ENCODE data around the gene ATF6. TPM values are rescaled to one million over a fixed set of nuclear protein-coding genes. Genes with fewer than 3 reads are reported as not detected.

Gene ATF6
- total RNA-seq, 1 donor from 2014 or later = 20.6 TPM

DNA sequence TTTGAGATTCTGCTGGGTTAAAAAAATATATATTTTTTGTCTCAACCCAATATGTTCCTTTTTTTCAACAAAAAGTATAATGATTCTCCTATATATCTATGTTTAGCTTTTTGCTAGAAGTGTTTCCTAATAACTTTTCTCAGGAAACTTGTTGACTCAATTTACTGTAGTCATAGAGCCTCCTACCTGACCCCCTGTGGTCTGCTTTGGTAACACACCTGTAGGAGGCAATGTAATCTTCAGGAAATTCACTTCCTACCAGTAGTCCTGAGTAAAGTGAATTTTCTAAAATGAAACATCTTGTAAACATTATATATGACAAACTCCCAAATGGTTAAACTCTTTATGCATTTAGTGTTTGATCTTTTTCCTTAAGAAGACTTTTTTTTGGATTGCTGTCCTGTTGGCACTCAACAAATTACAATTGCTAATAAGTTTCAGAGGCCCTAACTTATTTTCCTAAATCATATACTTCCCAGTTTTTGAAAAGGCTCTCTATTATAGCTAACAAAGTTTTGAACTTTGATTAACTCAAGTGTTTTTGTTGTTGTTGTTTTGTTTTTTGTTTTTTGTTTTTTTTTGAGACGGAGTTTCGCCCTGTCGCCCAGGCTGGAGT, 139.3 kb downstream of the ATF6 start:
- peak; percentile 70 for TF ChIP-seq CTCF (conservative IDR thresholded peaks at IDR 0.05; ENCODE audit: low read depth, low read length)
- DNase-seq (ENCODE audit: low read depth) = no peak
- H3K4me3 ChIP-seq (ENCODE audit: low read depth, low read length) = no peak overlapping the region

- no peak for DNase-seq (ENCODE audit: low read depth)
- H3K4me3 ChIP-seq (ENCODE audit: low read depth, low read length) = no peak overlapping the region
- TF ChIP-seq CTCF (conservative IDR thresholded peaks at IDR 0.05; ENCODE audit: low read depth, low read length) = no peak
Measured at GRCh38 chr1:161907265-161907664, 141.1 kb downstream of the ATF6 start.

- no peak for DNase-seq (ENCODE audit: low read depth)
- no peak overlapping the region for H3K4me3 ChIP-seq (ENCODE audit: low read depth, low read length)
- no peak for TF ChIP-seq CTCF (conservative IDR thresholded peaks at IDR 0.05; ENCODE audit: low read depth, low read length)
Measured at GRCh38 chr1:161908264-161908663, 142.1 kb downstream of the ATF6 start.

- no peak for TF ChIP-seq CTCF (conservative IDR thresholded peaks at IDR 0.05; ENCODE audit: low read depth, low read length)
- H3K4me3 ChIP-seq (ENCODE audit: low read depth, low read length) = no peak overlapping the region
- DNase-seq (ENCODE audit: low read depth) = no peak
Measured at GRCh38 chr1:161910604-161911003, 144.5 kb downstream of the ATF6 start.

DNA sequence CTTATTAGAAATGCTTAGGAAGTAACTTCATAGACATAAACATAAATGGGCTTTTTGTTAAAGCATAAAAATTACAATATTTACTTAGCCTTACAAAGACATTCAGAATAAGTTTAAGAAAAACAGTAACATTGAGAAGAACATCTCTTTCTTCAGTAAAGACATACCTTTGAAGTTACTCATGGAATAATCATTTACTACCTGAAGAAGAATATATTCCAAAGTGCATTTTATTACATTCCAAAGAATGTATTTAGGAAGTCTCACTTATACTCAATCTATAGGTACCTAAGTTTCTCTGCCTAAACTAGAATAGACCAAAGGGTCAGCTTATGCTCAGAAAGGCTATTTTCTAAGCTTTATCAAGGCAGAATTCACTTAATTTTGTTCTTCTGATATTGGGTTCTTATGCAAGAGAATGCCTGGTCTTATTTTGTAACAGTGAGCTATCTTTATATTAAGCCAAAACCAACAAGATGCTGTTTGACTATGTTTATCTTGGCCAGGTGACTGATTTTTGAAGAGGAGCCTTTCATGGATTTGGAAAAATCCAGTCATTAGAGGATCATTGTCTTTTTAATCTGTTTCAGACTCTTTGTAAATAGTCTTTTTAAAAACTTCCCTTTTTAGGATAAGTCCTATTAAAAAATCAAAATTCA, 147.5 kb downstream of the ATF6 start:
- DNase-seq (ENCODE audit: low read depth) = peak; percentile 55
- no peak for TF ChIP-seq CTCF (conservative IDR thresholded peaks at IDR 0.05; ENCODE audit: low read depth, low read length)
- no peak overlapping the region for H3K4me3 ChIP-seq (ENCODE audit: low read depth, low read length)

DNA sequence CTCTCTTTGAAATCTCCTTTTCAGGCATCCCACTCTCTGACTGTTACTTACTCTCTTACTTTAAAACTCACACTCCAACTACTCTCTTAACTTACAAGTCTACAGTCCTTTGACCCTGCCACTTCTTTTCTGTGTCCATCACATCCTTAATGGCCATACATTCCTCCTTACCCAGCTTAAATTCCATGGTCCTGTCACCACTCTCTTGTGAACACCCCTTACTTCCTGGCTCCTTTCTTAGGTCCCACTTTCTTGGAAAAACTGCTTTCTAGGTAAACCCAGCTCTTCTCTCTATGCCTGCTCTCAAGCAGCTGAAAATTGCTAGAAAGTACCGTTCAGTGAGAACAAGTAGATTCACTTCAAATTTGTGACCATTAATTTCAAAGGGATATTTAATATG, 148.5 kb downstream of the ATF6 start:
- no peak overlapping the region for H3K4me3 ChIP-seq (ENCODE audit: low read depth, low read length)
- no peak for DNase-seq (ENCODE audit: low read depth)
- no peak for TF ChIP-seq CTCF (conservative IDR thresholded peaks at IDR 0.05; ENCODE audit: low read depth, low read length)

- DNase-seq (ENCODE audit: low read depth) = no peak
- TF ChIP-seq CTCF (conservative IDR thresholded peaks at IDR 0.05; ENCODE audit: low read depth, low read length) = no peak
- H3K4me3 ChIP-seq (ENCODE audit: low read depth, low read length) = no peak overlapping the region
Measured at GRCh38 chr1:161915051-161915503, 149.0 kb downstream of the ATF6 start.

All from epithelial cell of proximal tubule (primary cell).